Esophagus squamous epithelium (tissue), 5 donors: ENCODE results near the gene FGR. TPM values are rescaled to one million over a fixed set of nuclear protein-coding genes. Genes with fewer than 3 reads are reported as not detected.

Experiments used
- DNase-seq: peaks from one replicate; lab custom pipeline; 2025; lab: John Stamatoyannopoulos, UW
- H3K27ac ChIP-seq, 4 donors: fragments of 200-600 bp; sonication (generic); one replicate each; pipeline ENCODE4 v1.5.1; 2016 to 2019; ENCODE audit warnings: mild to moderate bottlenecking in 1 of 4
- H3K27me3 ChIP-seq, 4 donors: fragments of 200-600 bp; sonication (generic); 1 replicate in 3 of 4; 2 replicates in 1 of 4; pipeline versions ENCODE4 v1.5.1 to v1.6.0; 2017 to 2021; ENCODE audit warnings: antibody characterized with exemption in 1 of 4
- H3K36me3 ChIP-seq, 3 donors: fragments of 200-600 bp; sonication (generic); one replicate each; pipeline ENCODE4 v1.5.1; 2016 to 2019
- H3K4me1 ChIP-seq, 3 donors: fragments of 200-600 bp; sonication (generic); one replicate each; pipeline ENCODE4 v1.5.1; 2017 to 2019
- H3K4me3 ChIP-seq, 4 donors: fragments of 200-600 bp; sonication (generic); 1 replicate in 3 of 4; 2 replicates in 1 of 4; pipeline ENCODE4 v1.5.1; 2016 to 2019; ENCODE audit warnings: mild to moderate bottlenecking in 2 of 4, moderate library complexity in 1 of 4
- H3K9me3 ChIP-seq, 3 donors: fragments of 200-600 bp; sonication (generic); one replicate each; pipeline ENCODE4 v1.5.1; 2016 to 2019
- POLR2A ChIP-seq, 4 donors: fragments of 450-650 bp; IDR thresholded peaks; one replicate each; pipeline ENCODE4 v1.6.1; 2017; ENCODE audit warnings: antibody characterized with exemption in 4 of 4, mild to moderate bottlenecking in 4 of 4, moderate library complexity in 3 of 4
- WGBS, 2 donors: methylation state at CpG; one replicate each; pipeline ENCODE4 v1.1.5; 2018; 5-methylcytosine and 5-hydroxymethylcytosine counted together
- intact Hi-C: fragments of 100-400 bp; cut with DNase I; formaldehyde crosslinking; loops from one replicate; pipeline ENCODE4 v1.15.0; 2022
- total RNA-seq, 4 donors: library from RNA; depleted of rRNA; stranded (reverse); fragments of >200 nt; gene quantifications; one replicate each; pipeline ENCODE4 v1.1.0, GENCODE V29; 2016
- TF ChIP-seq, protein P1 (sequence below), 6 experiments: fragments of 450-650 bp in 4 of 6; fragments of 200-600 bp in 2 of 6; sonication (generic) in 2 of 6; IDR thresholded peaks; one replicate each; pipeline ENCODE4 v1.5.1; 2016 to 2019; ENCODE audit warnings: antibody characterized with exemption in 6 of 6, mild to moderate bottlenecking in 4 of 6, moderate library complexity in 4 of 6
- donor health status: DM: yes; HTN: yes; CAD: no.

The FGR gene
- total RNA-seq, 4 donors from 2014 or later = 1.2 to 12.4 (median 7.5) TPM

- no peaks in the 10 kb centered on the region for H3K27me3 ChIP-seq
- TF ChIP-seq POLR2A (IDR thresholded peaks at IDR 0.05) = no peak
- TF ChIP-seq, protein P1, sequence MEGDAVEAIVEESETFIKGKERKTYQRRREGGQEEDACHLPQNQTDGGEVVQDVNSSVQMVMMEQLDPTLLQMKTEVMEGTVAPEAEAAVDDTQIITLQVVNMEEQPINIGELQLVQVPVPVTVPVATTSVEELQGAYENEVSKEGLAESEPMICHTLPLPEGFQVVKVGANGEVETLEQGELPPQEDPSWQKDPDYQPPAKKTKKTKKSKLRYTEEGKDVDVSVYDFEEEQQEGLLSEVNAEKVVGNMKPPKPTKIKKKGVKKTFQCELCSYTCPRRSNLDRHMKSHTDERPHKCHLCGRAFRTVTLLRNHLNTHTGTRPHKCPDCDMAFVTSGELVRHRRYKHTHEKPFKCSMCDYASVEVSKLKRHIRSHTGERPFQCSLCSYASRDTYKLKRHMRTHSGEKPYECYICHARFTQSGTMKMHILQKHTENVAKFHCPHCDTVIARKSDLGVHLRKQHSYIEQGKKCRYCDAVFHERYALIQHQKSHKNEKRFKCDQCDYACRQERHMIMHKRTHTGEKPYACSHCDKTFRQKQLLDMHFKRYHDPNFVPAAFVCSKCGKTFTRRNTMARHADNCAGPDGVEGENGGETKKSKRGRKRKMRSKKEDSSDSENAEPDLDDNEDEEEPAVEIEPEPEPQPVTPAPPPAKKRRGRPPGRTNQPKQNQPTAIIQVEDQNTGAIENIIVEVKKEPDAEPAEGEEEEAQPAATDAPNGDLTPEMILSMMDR (IDR thresholded peaks at IDR 0.05) = peak in 1 of 6 experiments; percentile 9
- H3K27ac ChIP-seq = no peak overlapping the region
- H3K9me3 ChIP-seq = no peaks in the 10 kb centered on the region
- H3K4me1 ChIP-seq = peaks cover 0 to 18% (median 0%) of the 10 kb centered on the region in 3 donors
- no peak for DNase-seq
- intact Hi-C loops = no loop called here
- no peak overlapping the region for H3K4me3 ChIP-seq
- 100% methylated on average over 1 of the region's 2 CpGs; no CpG with 5 or more reads in 1 of the 2 donors for WGBS, 2 donors
- H3K36me3 ChIP-seq = no peaks in the 10 kb centered on the region
These were observed 18.5 kb downstream of the FGR start for GRCh38 chr1:27616441-27616840.

DNA sequence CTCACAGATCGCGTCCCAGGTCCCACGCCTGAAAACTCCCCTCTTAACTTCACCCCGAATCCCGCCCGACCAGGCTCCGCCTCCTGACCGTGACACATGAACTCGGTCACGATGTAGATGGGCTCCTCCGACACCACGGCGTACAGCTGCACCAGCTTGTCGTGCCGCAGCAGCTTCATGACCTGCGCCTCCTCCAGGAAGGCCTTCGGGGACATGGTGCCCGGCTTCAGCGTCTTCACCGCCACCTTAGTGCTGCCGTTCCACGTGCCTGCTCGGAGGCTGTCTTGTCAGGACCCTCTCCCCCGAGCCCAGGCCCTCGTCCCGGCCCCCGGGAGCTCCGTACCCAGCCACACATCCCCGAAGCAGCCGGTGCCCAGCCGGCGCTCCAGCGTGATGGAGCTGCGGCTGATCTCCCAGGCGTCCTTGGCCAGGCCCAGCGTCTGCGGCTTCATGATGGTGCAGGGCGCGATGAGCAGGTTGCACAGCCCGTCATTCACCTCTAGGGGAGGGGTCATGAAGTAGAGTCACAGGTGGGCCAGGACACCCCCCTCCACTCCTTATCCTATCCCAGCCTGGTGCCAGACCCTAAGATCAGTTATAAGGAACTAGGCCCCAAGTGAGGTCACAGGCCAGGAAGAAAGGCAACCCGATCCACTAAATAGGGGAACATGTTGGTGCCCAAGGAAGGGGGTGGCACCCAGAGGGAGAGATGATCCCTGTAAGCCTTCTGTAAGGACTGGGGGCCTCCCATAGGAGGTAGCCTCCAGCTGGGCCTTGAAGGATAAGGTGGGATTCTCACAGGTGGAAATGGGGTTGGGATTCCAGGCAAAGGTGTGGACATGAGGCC is 19.4 kb downstream of the FGR start:
- H3K9me3 ChIP-seq = no peaks in the 10 kb centered on the region
- H3K4me1 ChIP-seq = peaks cover 0 to 16% (median 0%) of the 10 kb centered on the region in 3 donors
- H3K36me3 ChIP-seq = no peaks in the 10 kb centered on the region
- no peak for TF ChIP-seq POLR2A (IDR thresholded peaks at IDR 0.05)
- TF ChIP-seq, protein P1 (IDR thresholded peaks at IDR 0.05) = no peak
- 76 to 80% methylated on average over 26 to 32 of the region's 41 CpGs for WGBS, 2 donors
- DNase-seq = no peak
- no peak overlapping the region for H3K27ac ChIP-seq
- intact Hi-C loops = no loop called here
- no peaks in the 10 kb centered on the region for H3K27me3 ChIP-seq
- H3K4me3 ChIP-seq = no peak overlapping the region

GRCh38 chr1:27614625-27615344 is 20.2 kb downstream of the FGR start:
- H3K36me3 ChIP-seq = no peaks in the 10 kb centered on the region
- intact Hi-C loops = no loop called here
- H3K4me1 ChIP-seq = peaks cover 0 to 16% (median 0%) of the 10 kb centered on the region in 3 donors
- no peak for DNase-seq
- H3K27me3 ChIP-seq = no peaks in the 10 kb centered on the region
- H3K27ac ChIP-seq = no peak overlapping the region
- TF ChIP-seq, protein P1 (IDR thresholded peaks at IDR 0.05) = no peak
- no peak for TF ChIP-seq POLR2A (IDR thresholded peaks at IDR 0.05)
- H3K4me3 ChIP-seq = peak overlapping the region in 1 of 4 donors; percentile 6
- 45 to 54% methylated on average over 16 to 23 of the region's 26 CpGs for WGBS, 2 donors
- no peaks in the 10 kb centered on the region for H3K9me3 ChIP-seq

DNA sequence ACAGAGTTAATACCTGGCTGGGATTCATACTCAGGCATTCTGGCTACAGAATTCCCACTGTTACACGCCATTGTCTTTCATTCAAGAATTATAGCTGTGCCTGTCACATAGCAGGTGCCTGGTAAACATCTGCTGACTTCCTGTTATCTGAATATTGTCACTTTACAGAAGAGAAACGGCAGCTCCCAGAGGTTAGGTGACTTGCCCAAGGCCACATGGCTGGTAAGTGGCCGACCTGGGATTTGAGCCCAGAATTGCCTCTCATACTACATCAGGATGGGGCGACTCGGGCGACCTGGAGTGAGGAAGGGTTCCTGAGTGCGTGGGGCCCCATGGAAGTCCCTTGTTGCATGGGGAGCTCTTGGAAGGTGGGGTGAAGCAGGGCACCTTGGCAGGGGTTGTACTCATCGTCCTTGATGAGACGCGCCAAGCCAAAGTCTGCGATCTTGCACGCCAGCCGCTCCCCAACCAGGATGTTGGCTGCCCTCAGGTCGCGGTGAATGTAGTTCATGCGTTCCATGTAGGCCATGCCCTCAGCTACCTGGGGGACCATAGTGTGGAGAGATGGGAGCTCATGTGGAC is 20.9 kb downstream of the FGR start:
- H3K27ac ChIP-seq = no peak overlapping the region
- no peak overlapping the region for H3K4me3 ChIP-seq
- intact Hi-C loops = no loop called here
- no peak for DNase-seq
- H3K9me3 ChIP-seq = no peaks in the 10 kb centered on the region
- TF ChIP-seq POLR2A (IDR thresholded peaks at IDR 0.05) = no peak
- TF ChIP-seq, protein P1 (IDR thresholded peaks at IDR 0.05) = no peak
- no peaks in the 10 kb centered on the region for H3K27me3 ChIP-seq
- WGBS, 2 donors = 74 to 84% methylated on average over 7 to 15 of the region's 16 CpGs
- H3K4me1 ChIP-seq = peaks cover 0 to 20% (median 1%) of the 10 kb centered on the region in 3 donors
- no peaks in the 10 kb centered on the region for H3K36me3 ChIP-seq
